Stimulated activated CD4-positive, alpha-beta T cell treated with anti-CD3 and anti-CD28 coated beads, Interleukin-12 subunit alpha, Interleukin-12 subunit beta, amount 100 ng/mL, for 24 hours (primary cell): ENCODE results near the gene FKTN.

Experiments
- DNase-seq, 2 experiments: peaks; one replicate each; pipeline ENCODE4 v3.0.0-alpha.2; 2020; ENCODE audit warnings: low read depth in 2 of 2

Gene FKTN

GRCh38 chr9:105632807-105633206 lies 74.9 kb downstream of the FKTN start:
- no peak for DNase-seq

DNA sequence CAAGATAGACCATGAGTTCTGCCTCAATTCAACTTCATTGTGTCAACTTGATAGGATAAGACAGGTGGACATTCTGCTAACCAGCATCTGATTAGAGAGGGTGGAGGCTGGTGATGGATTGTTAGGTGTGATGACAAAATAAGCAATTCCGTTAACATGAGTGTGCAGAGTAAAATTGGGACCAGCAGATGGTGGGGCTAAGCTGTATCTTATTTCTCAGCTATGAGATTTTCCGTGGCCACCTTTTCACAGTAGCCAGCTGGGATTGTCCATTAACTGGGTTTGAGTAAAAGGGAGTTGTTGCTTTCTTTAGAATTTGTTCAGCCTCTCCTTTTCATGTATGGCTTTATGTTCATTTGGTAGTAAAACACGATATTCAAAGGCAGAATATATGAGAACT lies 75.5 kb downstream of the FKTN start:
- no peak for DNase-seq

DNA sequence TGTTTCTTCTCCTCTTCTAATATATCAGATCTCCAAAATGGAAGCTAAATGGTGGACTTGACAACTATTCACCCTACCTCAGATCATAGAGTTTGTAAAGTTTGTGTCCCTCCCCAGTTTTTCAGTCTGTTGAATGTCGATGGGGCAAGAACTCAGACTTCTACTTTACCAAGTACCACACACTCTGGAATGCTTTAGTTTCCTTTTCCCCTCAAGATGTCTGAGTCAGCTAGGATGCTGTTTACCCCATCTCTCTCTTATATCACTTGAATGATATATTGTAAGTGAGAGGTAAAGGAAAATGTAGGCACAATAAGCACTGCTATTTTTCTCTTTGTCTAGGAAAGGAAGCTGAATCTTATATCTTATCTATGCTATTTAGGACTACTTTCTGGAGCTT lies 78.4 kb downstream of the FKTN start:
- no peak for DNase-seq

DNA sequence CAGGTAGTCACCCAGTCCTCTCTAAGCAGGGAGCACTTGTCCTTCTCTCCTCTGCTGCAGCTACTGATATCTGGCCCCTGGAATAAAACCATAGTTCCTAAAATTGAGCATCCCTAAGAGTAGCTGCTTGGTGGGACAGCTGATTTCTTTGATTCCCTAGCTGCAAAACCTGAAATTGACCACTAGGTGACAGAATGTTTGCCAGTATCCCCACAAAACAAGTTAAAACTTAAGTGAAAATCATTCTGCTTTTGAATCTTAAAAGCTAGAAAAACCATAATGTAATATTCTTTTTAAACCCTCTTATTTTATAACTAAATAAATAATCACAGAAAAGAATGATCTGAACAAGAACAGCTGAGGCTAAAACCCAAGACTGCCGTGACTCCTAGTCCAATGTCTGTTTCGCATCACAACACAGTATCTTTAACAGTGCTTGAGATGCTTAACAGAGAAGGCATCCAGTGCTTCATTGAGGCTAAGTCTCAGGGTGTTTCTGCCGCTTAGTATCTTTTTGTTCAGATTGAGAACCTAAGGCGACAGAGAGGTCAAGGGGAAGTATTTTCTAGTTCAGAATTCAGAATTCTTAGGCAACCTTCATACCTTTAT lies 80.0 kb downstream of the FKTN start:
- no peak for DNase-seq

GRCh38 chr9:105639936-105640335 lies 82.0 kb downstream of the FKTN start:
- no peak for DNase-seq

DNA sequence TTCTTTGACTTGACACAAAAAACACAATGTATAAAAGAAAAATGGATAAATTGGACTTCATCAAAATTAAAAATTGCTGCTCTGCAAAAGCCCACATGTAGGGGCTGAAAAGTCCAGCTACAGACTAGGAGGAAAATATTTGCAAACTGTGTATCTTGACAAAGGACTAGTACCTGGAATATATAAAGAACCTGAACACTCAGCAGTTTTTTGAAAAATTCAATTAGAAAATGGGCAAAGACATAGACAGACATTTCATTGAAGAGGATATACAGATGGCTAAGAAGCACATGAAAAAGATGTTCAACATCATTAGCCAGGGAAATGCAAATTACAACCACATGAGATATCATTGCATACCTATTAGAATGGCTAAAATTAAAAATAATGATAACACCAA lies 85.9 kb downstream of the FKTN start:
- no peak for DNase-seq

DNA sequence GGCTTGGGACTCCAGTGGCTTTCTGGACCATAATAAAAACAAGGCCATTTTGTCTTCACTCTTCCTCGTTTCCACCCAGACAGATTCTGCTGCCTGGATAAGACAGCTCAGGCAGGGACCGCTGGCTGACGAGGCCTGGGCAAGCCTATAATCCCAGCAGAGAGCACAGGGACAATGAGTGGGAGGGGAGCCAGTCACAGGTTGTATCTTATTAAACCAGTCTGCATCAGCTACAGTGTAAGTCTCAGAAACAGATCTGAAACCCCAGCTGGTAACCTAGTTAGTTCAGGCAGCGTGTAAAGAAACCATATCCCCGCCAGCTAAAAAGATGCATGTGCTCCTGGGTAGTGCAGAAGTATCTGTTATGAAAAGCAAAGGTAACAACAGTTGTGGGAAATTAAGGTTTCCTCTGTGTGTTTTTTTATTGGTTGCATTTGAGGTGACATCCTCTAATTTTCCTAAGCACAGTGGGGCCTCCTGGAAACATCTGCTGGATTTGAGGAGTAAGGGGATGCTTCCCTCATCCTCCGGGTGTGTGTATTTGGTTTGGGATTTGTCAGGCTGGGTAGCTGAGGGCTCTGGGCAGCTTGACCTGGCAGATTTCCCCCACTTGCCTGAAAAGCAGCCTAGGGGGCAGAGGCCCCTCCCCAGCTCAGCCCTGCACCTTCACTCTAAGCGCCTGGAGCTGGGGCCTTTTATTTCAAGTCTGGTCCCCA lies 89.1 kb downstream of the FKTN start:
- no peak for DNase-seq

DNA sequence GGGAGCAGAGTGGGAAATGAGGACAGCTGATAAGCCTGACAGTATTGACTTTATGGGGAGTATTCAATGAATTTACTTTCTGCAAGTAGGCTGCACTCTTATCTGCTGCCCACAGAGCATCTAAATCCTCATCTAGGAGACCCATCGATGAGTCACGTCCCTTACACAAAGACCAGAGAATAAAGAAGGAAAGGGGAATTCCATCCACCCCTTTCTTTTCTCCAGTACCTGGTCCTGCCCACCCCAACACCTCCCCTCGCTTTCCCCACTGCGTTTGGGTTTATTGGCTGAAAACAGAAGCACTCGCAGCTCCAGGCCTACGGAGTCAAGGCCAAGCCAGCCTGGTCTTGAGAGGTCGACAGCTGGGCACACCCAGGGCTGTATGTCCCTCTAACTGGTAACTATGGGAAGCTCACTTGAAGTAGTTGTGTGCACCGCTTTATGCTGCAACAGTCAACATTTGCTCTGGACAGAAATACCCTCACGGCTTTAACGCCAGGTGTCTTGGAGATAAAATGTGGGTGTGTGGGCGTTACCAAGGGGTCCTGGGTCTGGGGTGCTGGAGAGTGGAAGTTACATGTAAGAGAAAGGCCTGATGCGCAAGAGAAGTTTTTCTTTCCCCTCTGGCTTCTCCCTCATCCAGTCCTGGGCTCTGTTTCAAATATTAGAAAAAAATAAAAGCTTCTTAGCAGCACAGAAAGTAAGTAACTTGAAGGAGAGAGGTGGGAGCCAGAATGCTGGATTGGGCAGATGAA lies 89.8 kb downstream of the FKTN start:
- DNase-seq = no peak

DNA sequence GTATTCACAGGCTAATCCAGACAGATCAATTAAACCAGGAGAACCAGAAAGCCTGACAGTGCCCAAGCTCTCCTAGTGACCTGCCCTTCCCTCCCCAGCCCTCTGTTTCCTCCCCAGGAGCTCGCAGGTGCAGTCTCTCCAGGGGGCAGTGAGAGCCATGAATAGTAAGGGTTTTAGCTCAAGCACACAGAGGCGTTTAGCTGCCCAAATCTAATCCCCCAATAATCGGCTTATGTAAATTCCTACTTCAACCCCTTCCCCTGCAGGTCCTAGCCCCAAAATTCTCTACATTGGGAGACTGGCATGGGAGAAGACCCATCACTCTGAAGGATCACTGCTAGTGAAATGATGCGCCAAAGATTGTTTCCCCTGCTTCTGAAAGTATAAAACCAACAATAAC lies 93.9 kb downstream of the FKTN start:
- DNase-seq = no peak

GRCh38 chr9:105656131-105656921 lies 98.4 kb downstream of the FKTN start:
- no peak for DNase-seq

- no peak for DNase-seq
Measured at GRCh38 chr9:105658351-105658750, 100.4 kb downstream of the FKTN start.

DNA sequence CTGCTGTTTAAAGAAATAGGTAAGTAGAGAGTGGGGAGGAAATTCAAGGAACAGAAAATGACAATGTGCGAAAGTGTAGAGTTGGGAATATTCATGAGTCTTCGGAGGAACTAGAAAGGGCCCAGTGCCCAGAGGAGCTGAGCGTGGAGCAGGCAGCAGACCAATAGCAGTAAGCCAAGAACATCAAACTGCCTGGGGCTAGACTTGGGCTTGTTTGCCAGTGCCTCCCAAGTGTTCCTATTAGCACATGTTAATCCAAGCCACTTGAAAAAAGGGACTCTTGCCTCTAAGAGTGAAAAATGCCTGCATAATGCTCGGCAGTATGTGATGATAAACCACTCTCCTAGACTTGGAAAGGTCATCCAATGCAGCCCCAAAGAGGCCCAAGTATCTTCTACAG lies 103.1 kb downstream of the FKTN start:
- DNase-seq = no peak

GRCh38 chr9:105662184-105663104 lies 104.5 kb downstream of the FKTN start, which contains the start of gene TAL2:
TSS of gene TAL2 (plus strand) at chr9:105662457. CDS start at chr9:105662497, 40 bp downstream.
- DNase-seq = no peak

- no peak for DNase-seq
Measured at GRCh38 chr9:105663914-105664313, 106.0 kb downstream of the FKTN start.

DNA sequence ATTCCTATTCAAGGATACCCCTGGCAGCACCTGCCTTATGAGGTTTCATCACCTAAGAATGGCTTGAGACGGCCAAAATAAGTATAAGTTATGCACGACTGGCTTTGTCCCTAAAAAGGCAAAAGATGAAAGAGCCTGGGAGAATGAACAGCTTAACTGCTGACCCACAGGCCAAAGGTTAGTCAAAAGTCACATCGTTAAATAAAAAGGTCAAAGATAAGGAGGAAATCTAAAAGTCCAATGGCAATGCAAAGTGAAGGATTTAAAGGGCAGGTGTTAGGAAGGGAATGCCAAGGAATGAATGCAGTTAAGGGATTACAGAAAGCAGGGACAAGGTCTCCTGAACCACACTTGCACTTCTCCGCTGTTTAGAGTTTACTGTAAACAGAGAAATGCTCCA lies 109.9 kb downstream of the FKTN start:
- DNase-seq = no peak

DNA sequence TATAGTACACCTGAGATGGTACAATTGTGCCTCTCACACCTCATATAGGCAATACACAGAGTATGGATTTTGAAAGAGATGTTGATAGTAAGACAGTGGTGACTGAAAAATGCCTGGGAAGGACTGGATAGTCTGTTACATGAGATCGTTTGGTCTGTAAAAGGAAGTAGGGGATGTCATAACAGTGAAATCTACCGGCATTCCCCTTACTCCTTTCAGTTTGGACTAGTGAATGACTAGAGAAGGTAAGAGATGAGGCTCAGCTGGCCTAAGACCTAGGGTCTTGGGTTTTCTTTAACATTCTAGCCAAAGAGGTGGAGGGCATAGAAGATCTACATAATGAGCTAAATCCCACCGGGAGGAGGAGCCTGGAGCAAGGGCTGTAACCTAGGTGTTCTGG lies 112.4 kb downstream of the FKTN start:
- no peak for DNase-seq

DNA sequence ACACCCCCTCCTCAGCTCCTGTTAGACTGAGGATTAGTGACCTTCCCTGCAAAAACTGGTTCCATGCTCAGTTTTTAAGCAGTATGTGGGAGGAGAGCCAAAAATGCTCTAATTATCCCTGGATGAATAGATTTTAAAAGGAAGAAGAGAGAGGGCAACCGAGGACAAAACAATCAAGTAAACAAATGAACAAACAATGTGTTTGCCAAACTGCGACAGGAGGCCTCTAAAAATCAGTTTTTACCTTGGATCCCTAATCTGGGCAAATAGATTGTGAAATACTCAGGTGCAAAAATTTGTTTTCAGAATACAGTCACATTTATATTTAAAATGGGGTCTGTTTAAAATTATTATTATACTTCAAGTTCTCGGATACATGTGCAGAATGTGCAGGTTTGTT lies 112.8 kb downstream of the FKTN start:
- no peak for DNase-seq

- no peak for DNase-seq
Measured at GRCh38 chr9:105672711-105673234, 114.8 kb downstream of the FKTN start.

DNA sequence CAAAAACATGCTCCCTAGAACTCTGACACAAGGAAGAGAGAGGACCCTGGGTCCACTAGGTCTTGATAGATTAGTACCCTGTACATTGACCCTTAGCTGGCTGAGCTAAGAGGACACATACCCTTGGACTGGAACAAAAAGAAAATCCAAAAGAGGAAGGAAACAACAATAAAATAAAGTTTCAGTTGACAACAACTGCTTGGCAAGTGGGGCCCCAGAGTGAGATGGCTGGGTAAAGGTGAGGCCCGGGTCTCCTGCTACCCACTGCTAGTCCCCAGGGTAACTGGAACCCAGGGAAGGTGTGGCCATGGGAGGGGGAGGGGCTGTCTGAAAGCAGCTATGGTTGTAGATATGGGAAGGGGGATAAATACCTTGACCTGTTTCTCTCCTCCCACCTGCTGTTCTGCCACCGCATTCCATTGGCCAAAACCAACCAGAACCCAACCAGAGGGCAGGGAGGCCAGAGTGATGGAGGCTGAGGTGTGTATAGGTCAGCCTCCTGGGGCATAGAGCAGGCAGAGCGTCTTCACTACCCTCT lies 116.0 kb downstream of the FKTN start:
- no peak for DNase-seq

GRCh38 chr9:105676351-105676923 lies 118.5 kb downstream of the FKTN start:
- DNase-seq = no peak
